Stimulated activated CD8-positive, alpha-beta memory T cell treated with anti-CD3 and anti-CD28 coated beads, Interleukin-7, amount 100 ng/mL, for 4 hours (primary cell): ENCODE measurements around the gene RNF144A.

Experiments used
- DNase-seq, 2 donors: peaks; one replicate each; pipeline ENCODE4 v3.0.0-alpha.2; 2020; ENCODE audit warnings: low read depth in 2 of 2

Gene RNF144A

GRCh38 chr2:6908291-6908690 lies 8.9 kb upstream of the RNF144A start:
- DNase-seq, result no peak

GRCh38 chr2:6909431-6910385 lies 7.5 kb upstream of the RNF144A start:
- no peak for DNase-seq

- no peak for DNase-seq
These were observed 5.5 kb upstream of the RNF144A start for GRCh38 chr2:6911721-6912120.

GRCh38 chr2:6913415-6914157 lies 3.6 kb upstream of the RNF144A start:
- DNase-seq, result peak; percentile 30 to 44

- no peak for DNase-seq
These were observed 2.4 kb upstream of the RNF144A start for GRCh38 chr2:6914828-6915227.

GRCh38 chr2:6915399-6915798 lies 1.8 kb upstream of the RNF144A start:
- DNase-seq, result no peak

- no peak for DNase-seq
These were observed 988 bp upstream of the RNF144A start for GRCh38 chr2:6916224-6916623.

- DNase-seq, result no peak
These were observed 509 bp upstream of the RNF144A start for GRCh38 chr2:6916736-6917070.

GRCh38 chr2:6917761-6918421 lies 679 bp downstream of the RNF144A start:
- no peak for DNase-seq

- DNase-seq, result no peak
These were observed 2.9 kb downstream of the RNF144A start for GRCh38 chr2:6919901-6920742.

- no peak for DNase-seq
These were observed 3.5 kb downstream of the RNF144A start for GRCh38 chr2:6920743-6921064.

GRCh38 chr2:6921321-6921922 lies 4.2 kb downstream of the RNF144A start:
- DNase-seq, result no peak

GRCh38 chr2:6922201-6922656 lies 5.0 kb downstream of the RNF144A start:
- no peak for DNase-seq

GRCh38 chr2:6923319-6923718 lies 6.1 kb downstream of the RNF144A start:
- no peak for DNase-seq

- DNase-seq, result no peak
These were observed 7.1 kb downstream of the RNF144A start for GRCh38 chr2:6924101-6924923.

GRCh38 chr2:6924924-6925409 lies 7.8 kb downstream of the RNF144A start:
- DNase-seq, result no peak

GRCh38 chr2:6926071-6926732 lies 9.0 kb downstream of the RNF144A start:
- no peak for DNase-seq

GRCh38 chr2:6927186-6927585 lies 10.0 kb downstream of the RNF144A start:
- DNase-seq, result no peak

- no peak for DNase-seq
These were observed 10.5 kb downstream of the RNF144A start for GRCh38 chr2:6927753-6928152.

- no peak for DNase-seq
These were observed 11.2 kb downstream of the RNF144A start for GRCh38 chr2:6928452-6928851.
